NCI-H1417 treated with DMSO at 0.1 percent for 48 hours (cell line): ENCODE results near the gene GATA2.

ENCODE experiments used
- DNase-seq: peaks from one replicate; lab custom pipeline; 2025; lab: John Stamatoyannopoulos, UW

GATA2 gene

DNA sequence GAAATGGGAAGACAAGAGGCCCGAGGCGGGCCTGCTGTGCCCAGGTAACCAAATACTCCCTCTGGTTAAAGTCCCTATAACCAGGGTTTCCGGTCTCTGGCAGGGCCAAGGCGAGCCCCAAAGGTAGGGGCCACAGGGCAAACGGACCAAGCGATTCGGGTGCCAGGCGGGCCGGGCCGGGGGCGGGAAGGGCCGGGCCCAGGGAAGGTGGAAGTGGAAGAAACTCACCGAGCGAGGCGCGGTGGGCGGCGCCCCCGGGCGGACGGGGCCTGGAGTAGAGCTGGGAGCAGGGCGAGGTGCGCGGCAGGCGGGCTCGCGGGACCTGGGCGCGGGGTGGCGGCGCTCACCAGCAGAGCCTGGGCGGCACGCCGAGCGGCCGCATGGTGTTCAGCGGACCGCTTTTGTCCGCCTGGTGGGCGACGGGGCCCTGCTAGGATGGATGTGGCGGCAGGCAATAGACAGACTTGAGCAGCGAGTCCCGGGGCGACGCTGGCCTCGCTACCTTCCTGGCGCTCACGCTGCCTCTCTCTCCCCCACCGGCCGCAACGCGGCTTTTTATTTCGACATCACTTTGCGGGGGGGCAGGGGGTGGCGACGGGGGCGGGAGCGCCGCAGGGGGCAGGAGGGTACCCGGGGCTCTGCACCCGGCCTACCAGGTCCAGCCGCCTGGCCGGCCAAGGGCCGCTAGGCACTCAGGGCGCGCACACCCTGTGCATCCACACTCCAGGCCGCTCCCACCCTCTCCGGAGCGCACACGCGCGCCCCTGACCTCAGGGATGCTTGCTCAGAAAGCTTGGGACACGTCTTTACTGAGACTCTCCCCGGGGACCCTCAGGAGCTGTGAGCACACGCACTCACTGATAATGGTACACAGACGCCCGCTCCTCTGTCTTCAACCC lies at the start of gene GATA2:
GATA2 (minus strand) TSS at position 531 of the 899 bp plus-strand sequence. CDS start 6,170 bp downstream, outside the sequence.
- no peak for DNase-seq

DNA sequence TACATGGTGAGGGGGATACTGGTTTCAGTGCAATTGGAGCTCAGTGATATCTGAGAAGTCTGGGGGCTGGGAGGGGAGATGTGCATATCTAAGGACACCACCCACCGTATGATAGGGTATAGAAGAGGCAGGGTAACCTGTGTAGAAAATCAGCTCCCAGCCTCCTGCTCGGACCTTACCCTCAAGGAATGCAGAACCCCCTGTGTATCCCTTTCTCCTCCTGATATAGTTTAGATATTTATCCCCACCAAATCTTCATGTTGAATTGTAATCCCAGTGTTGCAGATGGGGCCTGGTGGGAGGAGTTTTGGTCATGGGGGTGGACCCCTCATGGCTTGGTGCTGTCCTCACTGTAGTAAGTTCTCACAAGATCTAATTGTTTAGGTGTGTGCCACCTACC lies 48.2 kb upstream of the GATA2 start:
- DNase-seq: no peak

DNA sequence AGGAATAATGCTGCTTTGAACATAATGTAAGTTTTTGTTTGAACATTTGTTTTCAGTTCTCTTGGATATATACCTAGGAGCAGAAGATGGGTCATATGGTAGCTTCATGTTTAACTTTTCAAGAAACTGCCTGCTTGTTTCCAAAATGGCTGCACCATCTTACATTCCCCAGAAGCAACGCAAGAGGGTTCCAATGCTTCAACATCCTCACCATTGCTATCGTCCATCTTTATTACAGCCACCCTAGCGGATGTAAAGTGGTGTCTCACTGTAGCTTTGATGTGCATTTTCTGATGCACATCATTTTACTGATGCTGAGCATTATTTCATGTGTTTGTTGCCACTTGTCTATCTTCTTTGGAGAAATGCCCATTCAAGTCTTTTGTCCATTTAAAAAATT lies 46.4 kb upstream of the GATA2 start:
- no peak for DNase-seq

GRCh38 chr3:128537091-128537703 lies 44.2 kb upstream of the GATA2 start:
- DNase-seq: no peak

- DNase-seq: no peak
Measured at GRCh38 chr3:128532012-128532983, 39.3 kb upstream of the GATA2 start.

- DNase-seq: no peak
Measured at GRCh38 chr3:128524374-128525299, 31.6 kb upstream of the GATA2 start.

DNA sequence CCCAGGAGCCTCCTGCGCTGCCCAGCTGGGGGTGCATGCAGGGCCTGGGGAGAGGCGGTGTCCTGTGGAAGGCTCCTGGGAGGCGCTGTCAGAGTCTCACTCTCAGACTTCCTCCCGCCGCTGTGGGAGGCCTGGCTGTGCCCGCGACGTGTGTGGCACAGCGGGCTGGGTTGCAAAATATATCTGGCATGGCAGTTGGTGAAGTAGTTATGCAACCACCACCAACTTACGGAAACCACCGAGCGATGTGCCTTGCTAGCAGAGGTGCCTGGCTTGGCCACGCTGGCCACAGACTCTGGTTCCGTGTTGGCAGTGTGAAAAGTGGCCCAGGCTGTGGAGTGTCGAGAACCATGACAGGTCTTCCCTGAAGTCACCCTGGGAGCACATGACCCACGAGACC lies 30.6 kb upstream of the GATA2 start:
- DNase-seq: no peak

- no peak for DNase-seq
Measured at GRCh38 chr3:128521715-128522114, 28.7 kb upstream of the GATA2 start.

DNA sequence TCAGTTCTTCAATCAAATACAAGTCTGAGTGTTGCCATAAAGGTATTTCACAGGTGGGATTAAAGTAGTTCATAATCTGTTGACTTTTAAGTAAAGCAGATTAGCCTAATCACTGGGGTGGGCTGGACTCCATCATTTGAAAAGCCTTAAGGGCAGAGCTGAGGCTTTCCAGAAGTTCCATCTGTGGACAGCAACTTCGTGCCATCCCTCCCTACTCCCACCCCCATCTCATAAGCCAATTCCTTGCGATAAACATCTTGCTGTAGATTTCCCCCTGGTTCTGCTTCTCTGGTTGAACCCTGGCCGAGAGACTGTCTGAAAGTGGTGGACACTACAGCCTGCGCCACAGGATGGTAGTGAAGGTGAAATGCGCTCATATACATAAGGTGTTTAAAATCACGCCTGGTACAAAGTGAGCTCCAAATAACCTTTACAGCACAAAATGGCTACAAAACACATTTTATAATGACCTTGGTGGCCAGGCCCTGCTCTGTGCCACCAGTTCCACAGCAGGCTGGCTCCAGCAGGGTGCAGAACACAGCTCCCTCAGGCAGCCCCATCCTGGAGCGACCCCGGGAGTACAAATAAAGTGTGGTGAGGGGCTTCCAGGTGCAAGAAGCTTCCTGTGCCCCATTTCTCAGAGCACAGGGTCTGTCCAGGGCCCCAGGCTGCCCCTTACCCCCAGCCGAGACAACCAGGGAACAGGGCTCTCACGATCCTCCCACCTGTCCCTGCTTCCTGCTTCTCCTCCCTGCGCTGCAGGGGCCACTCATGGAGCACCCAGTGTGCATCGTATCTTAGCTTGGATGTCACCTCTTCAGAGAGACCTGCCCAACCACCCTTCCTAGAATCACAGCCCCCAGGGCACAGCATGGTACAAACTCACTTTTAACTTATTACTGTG lies 25.8 kb upstream of the GATA2 start:
- DNase-seq: no peak

GRCh38 chr3:128517648-128518047 lies 24.6 kb upstream of the GATA2 start:
- DNase-seq: no peak

DNA sequence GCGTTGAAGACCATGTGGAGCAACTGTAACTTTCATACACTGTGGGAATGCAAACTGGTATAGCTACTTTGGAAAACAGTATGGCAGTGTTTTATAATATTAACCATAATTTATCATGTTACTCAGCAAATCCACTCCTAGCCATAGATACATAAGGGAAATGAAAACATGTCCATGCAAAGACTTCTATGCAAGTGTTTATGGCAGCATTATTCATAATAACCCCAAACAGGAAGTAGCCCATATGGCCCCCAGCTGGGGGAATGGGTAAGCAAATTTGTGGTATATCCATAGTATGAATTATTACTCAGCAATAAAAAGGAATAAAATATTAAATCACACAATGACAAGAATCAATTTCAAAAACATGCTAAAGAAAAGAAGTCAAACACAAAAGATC lies 23.0 kb upstream of the GATA2 start:
- DNase-seq: no peak

- DNase-seq: no peak
Measured at GRCh38 chr3:128508852-128509251, 15.9 kb upstream of the GATA2 start.

DNA sequence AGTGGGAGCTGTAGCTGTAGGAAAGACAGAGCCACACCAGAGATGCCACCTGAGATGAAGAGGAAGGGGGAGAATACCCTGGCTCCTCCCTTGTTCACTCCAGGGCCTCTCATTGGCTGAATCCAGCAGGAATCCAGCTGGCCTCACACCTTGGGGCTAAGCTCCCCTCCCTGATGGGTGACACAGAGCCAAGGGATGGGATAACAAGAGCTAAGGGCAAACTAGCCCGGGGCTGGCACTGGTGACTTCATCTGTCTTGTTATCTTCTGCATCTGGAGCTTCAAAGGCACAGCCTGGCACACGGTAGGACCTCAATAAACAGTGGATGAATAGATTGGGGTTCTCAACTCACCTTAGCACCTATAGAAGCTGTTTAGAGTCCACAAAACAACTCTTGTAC lies 13.8 kb upstream of the GATA2 start:
- DNase-seq: no peak

DNA sequence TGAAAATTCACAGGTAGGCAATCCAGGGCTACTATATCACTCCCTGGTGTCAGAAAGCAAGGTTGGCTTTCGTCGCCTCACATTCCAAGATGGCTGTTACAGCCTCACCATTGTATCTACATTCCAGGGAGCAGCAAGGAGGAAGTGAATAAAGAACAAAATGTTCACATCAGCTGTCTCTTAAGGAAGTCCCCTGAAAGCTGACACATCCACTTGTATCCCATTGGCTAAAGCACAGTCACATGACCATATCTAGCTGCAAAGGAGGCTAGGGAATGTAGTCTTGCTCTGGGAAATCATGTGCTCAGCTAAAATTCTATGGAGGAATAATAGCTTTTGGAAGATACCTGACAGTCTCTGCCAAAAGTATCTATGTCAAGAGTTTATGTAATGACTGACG lies 12.8 kb upstream of the GATA2 start:
- no peak for DNase-seq

- DNase-seq: no peak
Measured at GRCh38 chr3:128504963-128505730, 12.1 kb upstream of the GATA2 start.

DNA sequence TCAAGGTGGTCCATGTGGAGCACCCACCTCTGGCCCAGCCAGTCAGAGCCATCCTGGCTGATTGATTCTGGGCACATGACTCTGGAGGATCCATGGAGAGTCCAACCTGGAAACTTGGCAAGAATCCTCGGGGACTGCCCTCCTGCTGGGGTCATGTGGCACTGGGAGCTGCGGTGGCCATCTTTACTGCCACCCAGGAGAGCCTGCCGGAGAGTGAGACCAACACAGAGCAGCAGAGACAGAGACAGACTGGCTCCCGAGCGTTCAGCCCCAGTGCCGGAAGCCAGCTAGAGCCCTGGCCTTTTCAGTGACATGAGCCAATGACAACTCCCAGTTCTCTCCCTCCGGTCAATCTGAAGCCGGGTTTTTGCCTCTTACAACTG lies 11.5 kb upstream of the GATA2 start:
- no peak for DNase-seq

- DNase-seq: no peak
Measured at GRCh38 chr3:128503751-128504532, 10.9 kb upstream of the GATA2 start.

DNA sequence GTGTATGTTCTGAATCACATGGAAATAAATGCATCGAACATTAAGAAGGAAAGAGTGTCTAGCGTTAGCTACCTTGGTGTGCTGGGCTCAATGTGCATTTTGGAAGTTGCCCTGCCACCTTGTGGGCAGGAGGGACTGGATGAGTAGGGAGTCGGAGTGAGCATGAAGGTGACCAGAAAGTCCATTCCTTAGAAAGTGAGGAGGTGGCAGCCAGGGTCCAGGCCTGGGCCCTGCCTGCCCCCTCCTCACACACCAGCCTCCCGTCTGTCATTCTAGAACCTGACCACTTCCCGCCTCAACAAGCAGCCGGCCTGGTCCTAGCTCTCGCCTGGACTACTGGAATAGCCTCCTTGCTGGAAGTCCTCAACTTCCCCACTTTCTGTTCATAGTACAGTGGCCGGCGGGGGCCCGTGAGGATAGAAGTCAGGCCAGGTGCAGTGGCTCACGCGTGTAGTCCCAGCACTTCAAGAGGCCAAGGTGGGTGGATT lies 10.2 kb upstream of the GATA2 start:
- no peak for DNase-seq
